OCI-LY1 (cell line): ENCODE data around the gene HPS5.

ENCODE experiments used
- EZH2 ChIP-seq: fragments of 200-600 bp; sonication (generic), shearing (Covaris generic); IDR thresholded peaks from 2 replicates; pipeline ENCODE4 v1.8.0; 2017; ENCODE audit warnings: borderline replicate concordance, mixed run types, mild to moderate bottlenecking, antibody characterized with exemption, low read length, moderate library complexity, mixed read lengths
- TF ChIP-seq, protein P1 (sequence below): fragments of 200-600 bp; sonication (generic), shearing (Covaris generic); IDR thresholded peaks from 2 replicates; pipeline ENCODE4 v1.5.1; 2017; ENCODE audit warnings: mild to moderate bottlenecking, antibody characterized with exemption, low read length, moderate library complexity, mixed read lengths

DNA sequence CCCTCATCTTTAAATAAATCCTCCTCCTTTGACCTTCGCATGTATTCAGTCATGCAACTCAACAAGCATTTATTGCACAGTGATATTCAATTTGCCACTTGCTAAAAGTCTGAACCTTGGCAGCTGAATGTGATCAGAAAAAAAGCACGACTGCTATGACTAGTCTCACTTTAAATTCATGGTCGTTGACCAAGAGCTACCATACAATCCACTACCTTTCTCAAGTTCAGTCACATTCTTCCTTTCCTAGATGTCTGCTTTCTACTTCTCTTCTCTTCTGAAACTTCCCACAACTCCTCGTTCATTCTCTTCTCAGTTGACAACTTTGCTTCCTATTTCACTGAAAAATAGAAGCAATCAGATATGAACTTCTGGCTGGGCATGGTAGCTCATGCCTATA lies 57.9 kb downstream of the HPS5 start:
- TF ChIP-seq, protein P1, sequence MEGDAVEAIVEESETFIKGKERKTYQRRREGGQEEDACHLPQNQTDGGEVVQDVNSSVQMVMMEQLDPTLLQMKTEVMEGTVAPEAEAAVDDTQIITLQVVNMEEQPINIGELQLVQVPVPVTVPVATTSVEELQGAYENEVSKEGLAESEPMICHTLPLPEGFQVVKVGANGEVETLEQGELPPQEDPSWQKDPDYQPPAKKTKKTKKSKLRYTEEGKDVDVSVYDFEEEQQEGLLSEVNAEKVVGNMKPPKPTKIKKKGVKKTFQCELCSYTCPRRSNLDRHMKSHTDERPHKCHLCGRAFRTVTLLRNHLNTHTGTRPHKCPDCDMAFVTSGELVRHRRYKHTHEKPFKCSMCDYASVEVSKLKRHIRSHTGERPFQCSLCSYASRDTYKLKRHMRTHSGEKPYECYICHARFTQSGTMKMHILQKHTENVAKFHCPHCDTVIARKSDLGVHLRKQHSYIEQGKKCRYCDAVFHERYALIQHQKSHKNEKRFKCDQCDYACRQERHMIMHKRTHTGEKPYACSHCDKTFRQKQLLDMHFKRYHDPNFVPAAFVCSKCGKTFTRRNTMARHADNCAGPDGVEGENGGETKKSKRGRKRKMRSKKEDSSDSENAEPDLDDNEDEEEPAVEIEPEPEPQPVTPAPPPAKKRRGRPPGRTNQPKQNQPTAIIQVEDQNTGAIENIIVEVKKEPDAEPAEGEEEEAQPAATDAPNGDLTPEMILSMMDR: no peak
- TF ChIP-seq EZH2: no peak
